Keratinocyte (primary cell): ENCODE results near the gene CHIT1. TPM values are rescaled to one million over a fixed set of nuclear protein-coding genes. Genes with fewer than 3 reads are reported as not detected.

Source experiments
- DNase-seq: peaks from one replicate; pipeline ENCODE4 v3.0.0-alpha.2; 2011; ENCODE audit warnings: low read depth, missing footprints, low spot score
- FAIRE-seq: peaks from 2 replicates; lab custom pipeline; 2011; peaks lifted over from hg19 to GRCh38; lab: Jason Lieb, UNC
- H2AFZ ChIP-seq: 2 replicates; pipeline ENCODE4 v1.6.0; 2012; ENCODE audit warnings: low read length, control low read depth, inconsistent platforms; ENCODE audit not compliant: control insufficient read depth
- H3K27ac ChIP-seq: 2 replicates; pipeline ENCODE4 v1.5.1; 2011; ENCODE audit warnings: low read length; ENCODE audit not compliant: control insufficient read depth, insufficient read depth
- H3K27me3 ChIP-seq: 3 replicates; pipeline ENCODE4 v1.6.0; 2011; ENCODE audit warnings: low read length; ENCODE audit not compliant: control insufficient read depth, insufficient read depth; ENCODE audit errors: extremely low read depth
- H3K36me3 ChIP-seq, 2 experiments: 2 replicates in 1 of 2; 3 replicates in 1 of 2; pipeline ENCODE4 v1.5.1; 2011; ENCODE audit warnings: low read length in 2 of 2, mild to moderate bottlenecking in 1 of 2; ENCODE audit not compliant: control insufficient read depth in 2 of 2, insufficient read depth in 2 of 2; ENCODE audit errors: extremely low read depth in 1 of 2
- H3K4me1 ChIP-seq: 3 replicates; pipeline ENCODE4 v1.5.1; 2011; ENCODE audit warnings: low read length; ENCODE audit not compliant: control insufficient read depth, insufficient read depth; ENCODE audit errors: extremely low read depth
- H3K4me2 ChIP-seq: 3 replicates; pipeline ENCODE4 v1.6.0; 2011; ENCODE audit warnings: low read depth, low read length; ENCODE audit not compliant: control insufficient read depth, insufficient read depth; ENCODE audit errors: extremely low read depth
- H3K4me3 ChIP-seq, 3 experiments: fragments of 200-600 bp in 1 of 3; sonication (generic) in 1 of 3; 2 replicates in 2 of 3; 3 replicates in 1 of 3; pipeline ENCODE4 v1.5.1; 2011 to 2016; ENCODE audit warnings: low read length in 3 of 3, mild to moderate bottlenecking in 3 of 3, control low read depth in 2 of 3, inconsistent platforms in 1 of 3, low read depth in 1 of 3, mixed read lengths in 1 of 3, mixed run types in 1 of 3, moderate library complexity in 1 of 3; ENCODE audit not compliant: control insufficient read depth in 2 of 3, insufficient read depth in 2 of 3; ENCODE audit errors: extremely low read depth in 1 of 3
- H3K79me2 ChIP-seq: 2 replicates; pipeline ENCODE4 v1.6.0; 2012; ENCODE audit warnings: low read length; ENCODE audit not compliant: control insufficient read depth, insufficient read depth
- H3K9ac ChIP-seq: 3 replicates; pipeline ENCODE4 v1.6.0; 2011; ENCODE audit warnings: low read length; ENCODE audit not compliant: control insufficient read depth, insufficient read depth; ENCODE audit errors: extremely low read depth
- H3K9me1 ChIP-seq: 3 replicates; pipeline ENCODE4 v1.6.0; 2011; ENCODE audit warnings: low read length; ENCODE audit not compliant: control insufficient read depth, insufficient read depth; ENCODE audit errors: extremely low read depth
- H3K9me3 ChIP-seq: 2 replicates; pipeline ENCODE4 v1.5.1; 2012; ENCODE audit warnings: low read depth, low read length; ENCODE audit not compliant: control insufficient read depth
- H4K20me1 ChIP-seq: 3 replicates; pipeline ENCODE4 v1.6.0; 2011; ENCODE audit warnings: low read length; ENCODE audit not compliant: control insufficient read depth, insufficient read depth; ENCODE audit errors: extremely low read depth
- CTCF ChIP-seq, 3 experiments: IDR thresholded peaks in 1 of 3; conservative IDR thresholded peaks in 1 of 3; optimal IDR thresholded peaks in 1 of 3; 2 replicates in 2 of 3; 3 replicates in 1 of 3; pipeline versions ENCODE3 to v1.5.1; 2011; ENCODE audit warnings: low read length in 3 of 3, mild to moderate bottlenecking in 3 of 3, moderate library complexity in 2 of 3, control low read depth in 1 of 3, inconsistent platforms in 1 of 3; ENCODE audit not compliant: insufficient read depth in 2 of 3; ENCODE audit errors: extremely low read depth in 1 of 3
- EZH2 ChIP-seq: IDR thresholded peaks from one replicate; pipeline ENCODE4 v1.6.1; 2012; ENCODE audit warnings: inconsistent platforms, mild to moderate bottlenecking, low read length, moderate library complexity
- dilution Hi-C: fragments of 300-500 bp; cut with MboI; formaldehyde crosslinking; loops from one replicate; pipeline ENCODE4 v1.7.0; 2020; ENCODE audit warnings: low sequenced_read_pairs; ENCODE audit not compliant: extremely low pct_ligation_motif_present
- polyA plus RNA-seq, 5 experiments: library from polyadenylated mRNA; depleted of rRNA in 3 of 5; stranded (reverse) in 3 of 5; stranded (forward) in 1 of 5; unstranded in 1 of 5; fragments of >200 nt; gene quantifications; 1 replicate in 1 of 5; 2 replicates in 3 of 5; 3 replicates in 1 of 5; pipeline versions ENCODE4 v1.2.1 to v1.2.3, GENCODE V29; 2011 to 2012; ENCODE audit warnings: missing spikeins in 2 of 5, low read depth in 1 of 5, low replicate concordance in 1 of 5

The CHIT1 gene
- polyA plus RNA-seq, 1 donor (not counting 4 experiments of a cell fraction or from before 2014, with no cell fraction given), result not detected

- Histone ChIP-seq H3K9ac (no peak overlapping the region), H3K79me2 (no peaks in the 10 kb centered on the region), H3K4me2 (no peak overlapping the region), H3K9me1 (no peaks in the 10 kb centered on the region), H3K4me3 (no peak overlapping the region), H3K9me3 (no peaks in the 10 kb centered on the region), H3K27me3 (peaks cover 6% of the 10 kb centered on the region), H4K20me1 (no peaks in the 10 kb centered on the region), H3K36me3 (no peaks in the 10 kb centered on the region), H3K4me1 (no peaks in the 10 kb centered on the region), H3K27ac (no peak overlapping the region), H2AFZ (no peak overlapping the region)
- no peak for DNase-seq
- TF ChIP-seq EZH2, result no peak
- TF ChIP-seq CTCF (optimal IDR thresholded peaks at IDR 0.05 in 1 of 3, IDR thresholded peaks at IDR 0.05 in 1 of 3, conservative IDR thresholded peaks at IDR 0.05 in 1 of 3; ENCODE audit: extremely low read depth in 1 of 3, insufficient read depth in 2 of 3, low read length in 3 of 3), result no peak
- no peak for FAIRE-seq
- dilution Hi-C loops, result no loop called here
Measured at GRCh38 chr1:203180611-203181330, 48.7 kb downstream of the CHIT1 start.

- FAIRE-seq (no peak), DNase-seq (no peak)
- Histone ChIP-seq H3K4me1 (no peaks in the 10 kb centered on the region), H3K79me2 (no peaks in the 10 kb centered on the region), H2AFZ (no peak overlapping the region), H3K27me3 (peaks cover 6% of the 10 kb centered on the region), H3K9me3 (no peaks in the 10 kb centered on the region), H3K4me2 (no peak overlapping the region), H3K9ac (no peak overlapping the region), H3K36me3 (no peaks in the 10 kb centered on the region), H4K20me1 (no peaks in the 10 kb centered on the region), H3K4me3 (no peak overlapping the region), H3K9me1 (no peaks in the 10 kb centered on the region), H3K27ac (no peak overlapping the region)
- dilution Hi-C loops, result no loop called here
- TF ChIP-seq CTCF (optimal IDR thresholded peaks at IDR 0.05 in 1 of 3, IDR thresholded peaks at IDR 0.05 in 1 of 3, conservative IDR thresholded peaks at IDR 0.05 in 1 of 3; ENCODE audit: extremely low read depth in 1 of 3, insufficient read depth in 2 of 3, low read length in 3 of 3) (no peak), EZH2 (no peak)
Measured at GRCh38 chr1:203179667-203180005, 49.8 kb downstream of the CHIT1 start.
